Dermis blood vessel endothelial cell (primary cell): ENCODE results near the gene SPTLC2. TPM values are rescaled to one million over a fixed set of nuclear protein-coding genes. Genes with fewer than 3 reads are reported as not detected.

Experiments used
- DNase-seq: peaks from one replicate; pipeline ENCODE4 v3.0.0; 2010
- total RNA-seq: library from RNA; depleted of rRNA; stranded (reverse); fragments of >200 nt; gene quantifications from 2 replicates; pipeline ENCODE4 v1.2.3, GENCODE V29; 2014

Gene SPTLC2
- total RNA-seq, 1 donor from 2014 or later = 104 TPM

GRCh38 chr14:77622366-77622961 is 6.0 kb upstream of the SPTLC2 start:
- DNase-seq = no peak

DNA sequence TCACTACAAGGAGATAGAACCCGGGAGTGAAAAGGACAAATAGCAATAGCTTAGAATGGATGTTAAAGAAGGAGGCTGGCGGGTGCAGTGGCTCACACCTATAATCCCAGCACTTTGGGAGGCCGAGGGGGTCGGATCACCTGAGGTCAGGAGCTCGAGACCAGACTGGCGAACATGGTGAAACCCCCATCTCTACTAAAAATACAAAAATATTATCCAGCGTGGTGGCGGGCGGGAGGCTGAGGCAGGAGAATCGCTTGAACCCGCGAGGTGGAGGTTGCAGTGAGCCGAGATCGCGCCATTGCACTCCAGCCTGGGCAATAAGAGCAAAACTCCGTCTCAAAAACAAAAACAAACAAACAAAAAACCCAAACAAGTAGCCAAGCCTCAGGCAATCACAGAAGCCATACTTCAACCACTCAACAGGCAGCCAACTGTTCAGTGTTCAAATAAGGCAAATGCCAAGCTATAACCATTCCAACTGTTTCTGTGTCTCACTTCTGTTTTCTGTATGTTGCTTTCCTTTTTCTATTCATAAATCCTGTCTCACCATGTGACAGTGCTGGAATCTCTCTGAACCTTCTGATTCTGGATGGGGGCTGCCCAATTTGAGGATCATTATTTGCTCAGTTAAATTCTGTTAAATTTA is 3.9 kb upstream of the SPTLC2 start:
- DNase-seq = no peak

- no peak for DNase-seq
Observed at GRCh38 chr14:77618381-77618970, 2.0 kb upstream of the SPTLC2 start.

GRCh38 chr14:77616133-77616453 is 344 bp downstream of the SPTLC2 start:
- no peak for DNase-seq

- peak; percentile 54 for DNase-seq
Observed at GRCh38 chr14:77615361-77616132, 890 bp downstream of the SPTLC2 start.

- peak; percentile 39 for DNase-seq
Observed at GRCh38 chr14:77613201-77613600, 3.2 kb downstream of the SPTLC2 start.

DNA sequence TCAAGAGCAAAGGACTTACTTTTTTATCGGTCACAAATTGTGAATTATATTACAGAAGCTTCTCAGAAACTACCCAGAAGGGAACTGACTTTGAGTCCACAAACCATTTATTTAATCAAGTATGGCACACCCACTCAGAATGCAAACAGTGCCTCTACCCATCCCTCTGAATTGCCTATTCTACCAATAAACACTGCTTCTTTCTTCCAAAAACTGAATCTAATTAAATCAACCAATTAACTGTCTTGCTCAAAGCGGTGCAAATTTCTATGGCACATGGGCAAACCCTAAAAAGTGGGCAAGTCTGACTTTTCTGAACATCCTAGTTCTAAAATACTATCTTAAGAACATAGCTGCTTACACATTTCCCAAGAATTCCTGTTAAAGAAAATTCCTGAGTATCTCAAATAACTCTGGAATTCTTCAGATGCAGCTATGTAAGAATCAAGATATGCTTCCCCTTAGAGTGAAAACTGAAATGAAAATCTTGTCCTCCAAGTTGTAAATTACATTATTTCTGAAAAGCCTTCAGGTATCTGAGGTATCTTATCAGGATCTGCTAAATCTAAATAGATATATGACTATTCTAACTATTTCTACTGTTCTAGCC is 4.3 kb downstream of the SPTLC2 start:
- no peak for DNase-seq

DNA sequence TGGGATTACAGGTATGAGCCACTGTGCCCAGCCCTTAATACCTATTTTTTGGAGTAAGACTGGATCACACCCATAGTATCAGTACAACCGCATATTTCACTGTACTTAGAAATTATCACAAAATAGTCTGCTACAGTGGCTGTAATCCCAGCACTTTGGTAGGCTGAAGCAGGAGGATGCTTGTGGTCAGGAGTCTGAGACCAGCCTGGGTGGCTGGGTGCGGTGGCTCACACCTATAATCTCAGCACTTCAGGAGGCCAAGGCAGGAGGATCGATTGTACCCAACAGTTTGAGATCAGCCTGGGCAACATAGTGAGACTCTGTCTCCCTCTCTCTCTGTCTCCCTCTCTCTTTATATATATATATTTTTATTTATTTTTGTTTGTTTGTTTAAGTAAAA is 5.9 kb downstream of the SPTLC2 start:
- DNase-seq = no peak

GRCh38 chr14:77609922-77610321 is 6.5 kb downstream of the SPTLC2 start:
- no peak for DNase-seq

GRCh38 chr14:77607741-77608302 is 8.6 kb downstream of the SPTLC2 start:
- peak; percentile 95 for DNase-seq

- DNase-seq = no peak
Observed at GRCh38 chr14:77605392-77605972, 11.0 kb downstream of the SPTLC2 start.

- peak; percentile 73 for DNase-seq
Observed at GRCh38 chr14:77603654-77604255, 12.7 kb downstream of the SPTLC2 start.

GRCh38 chr14:77603031-77603430 is 13.4 kb downstream of the SPTLC2 start:
- peak; percentile 35 for DNase-seq

- DNase-seq = no peak
Observed at GRCh38 chr14:77601846-77602619, 14.4 kb downstream of the SPTLC2 start.

GRCh38 chr14:77599889-77600288 is 16.5 kb downstream of the SPTLC2 start:
- DNase-seq = no peak

- no peak for DNase-seq
Observed at GRCh38 chr14:77598366-77599070, 17.9 kb downstream of the SPTLC2 start.

GRCh38 chr14:77593501-77593961 is 22.9 kb downstream of the SPTLC2 start:
- DNase-seq = peak; percentile 35

- DNase-seq = peak; percentile 34
Observed at GRCh38 chr14:77590845-77591485, 25.5 kb downstream of the SPTLC2 start.

- DNase-seq = peak; percentile 81
Observed at GRCh38 chr14:77589099-77589498, 27.3 kb downstream of the SPTLC2 start.
